HepG2 (cell line): ENCODE measurements around the gene MRPL58. TPM values are rescaled to one million over a fixed set of nuclear protein-coding genes. Genes with fewer than 3 reads are reported as not detected.
A peak's percentile ranks its signal among the peaks of the same experiment; 100 is the strongest.

Source experiments
- GABPA ChIP-seq, 2 experiments: IDR thresholded peaks; 2 replicates each; pipeline ENCODE4 v1.6.1; 2011 to 2016; ENCODE audit warnings: low read depth in 2 of 2, low read length in 1 of 2, missing biosample characterization in 1 of 2, missing genetic modification characterization in 1 of 2
- IRF2 ChIP-seq: IDR thresholded peaks from 2 replicates; pipeline ENCODE4 v1.6.1; 2018; ENCODE audit warnings: missing genetic modification reagents, missing compliant biosample characterization
- KMT2A ChIP-seq: sonication (generic); formaldehyde crosslinking; IDR thresholded peaks from 2 replicates; pipeline ENCODE4 v1.4.0; 2020; ENCODE audit warnings: missing genetic modification reagents
- PAF1 ChIP-seq: IDR thresholded peaks from 2 replicates; pipeline ENCODE4 v1.6.1; 2016; ENCODE audit warnings: missing genetic modification reagents, missing compliant biosample characterization
- PRPF4 ChIP-seq: fragments of 200-400 bp; formaldehyde crosslinking; IDR thresholded peaks from 2 replicates; pipeline ENCODE4 v1.6.1; 2016; ENCODE audit warnings: low read length, low read depth; ENCODE audit not compliant: poor library complexity, severe bottlenecking
- SMC3 ChIP-seq: IDR thresholded peaks from 2 replicates; pipeline ENCODE4 v1.6.1; 2011; ENCODE audit warnings: low read length, improper control_type of control experiment
- SP2 ChIP-seq: sonication (generic); formaldehyde crosslinking; IDR thresholded peaks from 2 replicates; pipeline ENCODE4 v1.5.1; 2020; ENCODE audit warnings: mild to moderate bottlenecking, missing genetic modification reagents
- TBX3 ChIP-seq: fragments of 450-650 bp; IDR thresholded peaks from 2 replicates; pipeline ENCODE4 v1.6.1; 2017; ENCODE audit warnings: antibody characterized with exemption, mild to moderate bottlenecking, inconsistent platforms, borderline replicate concordance
- ZNF253 ChIP-seq: sonication (generic); formaldehyde crosslinking; IDR thresholded peaks from 2 replicates; pipeline ENCODE4 v1.8.0; 2022; ENCODE audit warnings: mild to moderate bottlenecking, missing genetic modification reagents, borderline replicate concordance
- ZNF343 ChIP-seq: sonication (generic); formaldehyde crosslinking; IDR thresholded peaks from 2 replicates; pipeline ENCODE4 v1.4.0; 2020; ENCODE audit warnings: mild to moderate bottlenecking, missing genetic modification reagents
- ZNF460 ChIP-seq: sonication (generic); formaldehyde crosslinking; IDR thresholded peaks from 2 replicates; pipeline ENCODE4 v1.5.1; 2020; ENCODE audit warnings: missing genetic modification reagents, mild to moderate bottlenecking, borderline replicate concordance
- ZNF510 ChIP-seq: sonication (generic); formaldehyde crosslinking; IDR thresholded peaks from 2 replicates; pipeline ENCODE4 v1.4.0; 2020; ENCODE audit warnings: low read depth, mild to moderate bottlenecking, missing genetic modification reagents
- ZNF749 ChIP-seq: sonication (generic); formaldehyde crosslinking; IDR thresholded peaks from 2 replicates; pipeline ENCODE4 v1.8.0; 2022; ENCODE audit warnings: mild to moderate bottlenecking, missing genetic modification reagents, moderate library complexity, borderline replicate concordance
- polyA plus RNA-seq, 8 experiments: library from polyadenylated mRNA; depleted of rRNA in 3 of 8; stranded (reverse) in 7 of 8; unstranded in 1 of 8; fragments of >200 nt; fragmentation: Illumina TruSeq in 4 of 8; extraction: Trizol in 4 of 8; gene quantifications; 2 replicates each; pipeline versions ENCODE4 v1.2.1 to v1.2.3, GENCODE V29; 2011 to 2016; ENCODE audit warnings: low read depth in 4 of 8, missing spikeins in 1 of 8, mixed read lengths in 1 of 8; ENCODE audit not compliant: insufficient read depth in 1 of 8
- total RNA-seq, 5 experiments: library from RNA; depleted of rRNA; stranded (reverse); fragments of >200 nt; fragmentation: Illumina TruSeq; extraction: Trizol; gene quantifications; 2 replicates each; pipeline ENCODE4 v1.2.3, GENCODE V29; 2016; ENCODE audit warnings: low read depth in 1 of 5
- TF ChIP-seq, protein P1 (sequence below), 2 experiments: IDR thresholded peaks; 2 replicates each; pipeline ENCODE4 v1.6.1; 2011 to 2012; ENCODE audit warnings: low read length in 2 of 2, borderline replicate concordance in 1 of 2, low read depth in 1 of 2, mild to moderate bottlenecking in 1 of 2, moderate library complexity in 1 of 2
- TF ChIP-seq, protein P2 (sequence below): sonication (generic); formaldehyde crosslinking; IDR thresholded peaks from 2 replicates; pipeline ENCODE4 v1.4.0; 2020; ENCODE audit warnings: missing genetic modification reagents, borderline replicate concordance
- TF ChIP-seq, protein P3 (sequence below): sonication (generic); formaldehyde crosslinking; IDR thresholded peaks from 2 replicates; pipeline ENCODE4 v1.4.0; 2020; ENCODE audit warnings: missing genetic modification reagents
- TF ChIP-seq, protein P4 (sequence below): sonication (generic); formaldehyde crosslinking; IDR thresholded peaks from 2 replicates; pipeline ENCODE4 v1.5.0; 2020; ENCODE audit warnings: missing genetic modification reagents, mild to moderate bottlenecking, borderline replicate concordance
- TF ChIP-seq, protein P5 (sequence below): sonication (generic); formaldehyde crosslinking; IDR thresholded peaks from 2 replicates; pipeline ENCODE4 v1.4.0; 2020; ENCODE audit warnings: mild to moderate bottlenecking, missing genetic modification reagents

The MRPL58 gene
- total and polyA plus RNA-seq, 2 of the 13 experiments (the other 11 are each of a cell fraction or from before 2014, with no cell fraction given) = 44.9 to 68.9 TPM

DNA sequence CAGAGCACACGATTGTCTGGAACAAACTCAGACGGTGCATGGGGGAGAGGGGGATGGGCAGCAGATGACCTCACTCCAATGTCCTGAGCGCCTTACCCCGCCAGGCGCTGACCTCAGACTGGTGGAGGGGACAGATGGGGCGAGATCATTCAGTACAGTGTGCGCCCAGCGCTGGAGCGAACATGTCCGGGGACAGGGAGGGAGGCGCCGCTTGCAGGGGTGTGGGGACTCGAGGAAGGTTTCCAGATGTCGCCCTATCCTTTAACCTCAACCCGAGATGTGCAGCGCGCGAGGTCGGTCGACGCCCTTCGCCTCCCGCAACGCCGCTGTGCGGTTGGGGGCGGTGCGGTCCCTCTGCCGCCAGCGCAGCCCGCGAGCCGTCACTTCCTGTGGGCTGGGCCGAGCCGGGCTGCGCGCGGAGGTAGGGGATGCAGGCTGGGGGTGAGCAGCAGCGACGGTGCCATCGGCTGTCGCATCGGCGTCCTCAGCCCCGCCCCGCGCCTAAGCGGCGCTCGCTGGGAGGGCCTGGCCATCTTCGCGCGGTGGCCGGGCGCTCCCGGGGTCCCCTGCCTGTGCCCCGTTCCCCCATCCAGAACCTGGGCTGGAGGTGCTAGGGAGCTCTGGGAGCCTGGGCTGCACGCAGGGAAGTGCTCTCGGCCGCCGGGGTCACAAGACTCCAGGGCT lies 30.3 kb upstream of the MRPL58 start (continued):
- TF ChIP-seq, protein P1, sequence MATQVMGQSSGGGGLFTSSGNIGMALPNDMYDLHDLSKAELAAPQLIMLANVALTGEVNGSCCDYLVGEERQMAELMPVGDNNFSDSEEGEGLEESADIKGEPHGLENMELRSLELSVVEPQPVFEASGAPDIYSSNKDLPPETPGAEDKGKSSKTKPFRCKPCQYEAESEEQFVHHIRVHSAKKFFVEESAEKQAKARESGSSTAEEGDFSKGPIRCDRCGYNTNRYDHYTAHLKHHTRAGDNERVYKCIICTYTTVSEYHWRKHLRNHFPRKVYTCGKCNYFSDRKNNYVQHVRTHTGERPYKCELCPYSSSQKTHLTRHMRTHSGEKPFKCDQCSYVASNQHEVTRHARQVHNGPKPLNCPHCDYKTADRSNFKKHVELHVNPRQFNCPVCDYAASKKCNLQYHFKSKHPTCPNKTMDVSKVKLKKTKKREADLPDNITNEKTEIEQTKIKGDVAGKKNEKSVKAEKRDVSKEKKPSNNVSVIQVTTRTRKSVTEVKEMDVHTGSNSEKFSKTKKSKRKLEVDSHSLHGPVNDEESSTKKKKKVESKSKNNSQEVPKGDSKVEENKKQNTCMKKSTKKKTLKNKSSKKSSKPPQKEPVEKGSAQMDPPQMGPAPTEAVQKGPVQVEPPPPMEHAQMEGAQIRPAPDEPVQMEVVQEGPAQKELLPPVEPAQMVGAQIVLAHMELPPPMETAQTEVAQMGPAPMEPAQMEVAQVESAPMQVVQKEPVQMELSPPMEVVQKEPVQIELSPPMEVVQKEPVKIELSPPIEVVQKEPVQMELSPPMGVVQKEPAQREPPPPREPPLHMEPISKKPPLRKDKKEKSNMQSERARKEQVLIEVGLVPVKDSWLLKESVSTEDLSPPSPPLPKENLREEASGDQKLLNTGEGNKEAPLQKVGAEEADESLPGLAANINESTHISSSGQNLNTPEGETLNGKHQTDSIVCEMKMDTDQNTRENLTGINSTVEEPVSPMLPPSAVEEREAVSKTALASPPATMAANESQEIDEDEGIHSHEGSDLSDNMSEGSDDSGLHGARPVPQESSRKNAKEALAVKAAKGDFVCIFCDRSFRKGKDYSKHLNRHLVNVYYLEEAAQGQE (IDR thresholded peaks at IDR 0.05; ENCODE audit: borderline replicate concordance in 1 of 2, low read depth in 1 of 2, low read length in 2 of 2) = peak in 1 of 2 experiments; percentile 17; a peak in 1 of 4 replicates
- no peak for TF ChIP-seq PRPF4
- TF ChIP-seq TBX3 = no peak
- TF ChIP-seq, protein P2, sequence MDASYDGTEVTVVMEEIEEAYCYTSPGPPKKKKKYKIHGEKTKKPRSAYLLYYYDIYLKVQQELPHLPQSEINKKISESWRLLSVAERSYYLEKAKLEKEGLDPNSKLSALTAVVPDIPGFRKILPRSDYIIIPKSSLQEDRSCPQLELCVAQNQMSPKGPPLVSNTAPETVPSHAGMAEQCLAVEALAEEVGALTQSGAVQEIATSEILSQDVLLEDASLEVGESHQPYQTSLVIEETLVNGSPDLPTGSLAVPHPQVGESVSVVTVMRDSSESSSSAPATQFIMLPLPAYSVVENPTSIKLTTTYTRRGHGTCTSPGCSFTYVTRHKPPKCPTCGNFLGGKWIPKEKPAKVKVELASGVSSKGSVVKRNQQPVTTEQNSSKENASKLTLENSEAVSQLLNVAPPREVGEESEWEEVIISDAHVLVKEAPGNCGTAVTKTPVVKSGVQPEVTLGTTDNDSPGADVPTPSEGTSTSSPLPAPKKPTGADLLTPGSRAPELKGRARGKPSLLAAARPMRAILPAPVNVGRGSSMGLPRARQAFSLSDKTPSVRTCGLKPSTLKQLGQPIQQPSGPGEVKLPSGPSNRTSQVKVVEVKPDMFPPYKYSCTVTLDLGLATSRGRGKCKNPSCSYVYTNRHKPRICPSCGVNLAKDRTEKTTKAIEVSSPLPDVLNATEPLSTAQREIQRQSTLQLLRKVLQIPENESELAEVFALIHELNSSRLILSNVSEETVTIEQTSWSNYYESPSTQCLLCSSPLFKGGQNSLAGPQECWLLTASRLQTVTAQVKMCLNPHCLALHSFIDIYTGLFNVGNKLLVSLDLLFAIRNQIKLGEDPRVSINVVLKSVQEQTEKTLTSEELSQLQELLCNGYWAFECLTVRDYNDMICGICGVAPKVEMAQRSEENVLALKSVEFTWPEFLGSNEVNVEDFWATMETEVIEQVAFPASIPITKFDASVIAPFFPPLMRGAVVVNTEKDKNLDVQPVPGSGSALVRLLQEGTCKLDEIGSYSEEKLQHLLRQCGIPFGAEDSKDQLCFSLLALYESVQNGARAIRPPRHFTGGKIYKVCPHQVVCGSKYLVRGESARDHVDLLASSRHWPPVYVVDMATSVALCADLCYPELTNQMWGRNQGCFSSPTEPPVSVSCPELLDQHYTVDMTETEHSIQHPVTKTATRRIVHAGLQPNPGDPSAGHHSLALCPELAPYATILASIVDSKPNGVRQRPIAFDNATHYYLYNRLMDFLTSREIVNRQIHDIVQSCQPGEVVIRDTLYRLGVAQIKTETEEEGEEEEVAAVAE (CRISPR knock-in tag) = peak; percentile 81
- TF ChIP-seq, protein P3, sequence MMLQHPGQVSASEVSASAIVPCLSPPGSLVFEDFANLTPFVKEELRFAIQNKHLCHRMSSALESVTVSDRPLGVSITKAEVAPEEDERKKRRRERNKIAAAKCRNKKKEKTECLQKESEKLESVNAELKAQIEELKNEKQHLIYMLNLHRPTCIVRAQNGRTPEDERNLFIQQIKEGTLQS (CRISPR knock-in tag) = peak; percentile 81; the same call in 1 of the 2 replicates
- peak; percentile 86; the same call in 1 of the 2 replicates for TF ChIP-seq KMT2A (CRISPR knock-in tag)
- TF ChIP-seq ZNF253 = peak; percentile 79; the same call in 1 of the 2 replicates
- TF ChIP-seq GABPA (IDR thresholded peaks at IDR 0.05; ENCODE audit: low read depth, low read length) = peak; percentile 74
- peak; percentile 81 for TF ChIP-seq GABPA (CRISPR knock-in tag; IDR thresholded peaks at IDR 0.05; ENCODE audit: low read depth)
- peak; percentile 73 for TF ChIP-seq SP2 (CRISPR knock-in tag)
- TF ChIP-seq IRF2 (CRISPR knock-in tag) = peak; percentile 56
- TF ChIP-seq PAF1 (CRISPR knock-in tag) = no peak
- no peak for TF ChIP-seq ZNF343
- TF ChIP-seq, protein P4, sequence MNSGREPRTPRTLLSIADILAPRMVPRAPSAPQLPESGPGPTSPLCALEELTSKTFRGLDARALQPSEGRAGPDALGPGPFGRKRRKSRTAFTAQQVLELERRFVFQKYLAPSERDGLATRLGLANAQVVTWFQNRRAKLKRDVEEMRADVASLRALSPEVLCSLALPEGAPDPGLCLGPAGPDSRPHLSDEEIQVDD = no peak
- no peak for TF ChIP-seq SMC3
- TF ChIP-seq, protein P5, sequence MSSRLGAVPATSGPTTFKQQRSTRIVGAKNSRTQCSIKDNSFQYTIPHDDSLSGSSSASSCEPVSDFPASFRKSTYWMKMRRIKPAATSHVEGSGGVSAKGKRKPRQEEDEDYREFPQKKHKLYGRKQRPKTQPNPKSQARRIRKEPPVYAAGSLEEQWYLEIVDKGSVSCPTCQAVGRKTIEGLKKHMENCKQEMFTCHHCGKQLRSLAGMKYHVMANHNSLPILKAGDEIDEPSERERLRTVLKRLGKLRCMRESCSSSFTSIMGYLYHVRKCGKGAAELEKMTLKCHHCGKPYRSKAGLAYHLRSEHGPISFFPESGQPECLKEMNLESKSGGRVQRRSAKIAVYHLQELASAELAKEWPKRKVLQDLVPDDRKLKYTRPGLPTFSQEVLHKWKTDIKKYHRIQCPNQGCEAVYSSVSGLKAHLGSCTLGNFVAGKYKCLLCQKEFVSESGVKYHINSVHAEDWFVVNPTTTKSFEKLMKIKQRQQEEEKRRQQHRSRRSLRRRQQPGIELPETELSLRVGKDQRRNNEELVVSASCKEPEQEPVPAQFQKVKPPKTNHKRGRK = no peak
- peak; percentile 95; the same call in 1 of the 2 replicates for TF ChIP-seq ZNF510 (CRISPR knock-in tag)
- TF ChIP-seq ZNF749 (CRISPR knock-in tag) = peak; percentile 86
- no peak for TF ChIP-seq ZNF460 (CRISPR knock-in tag)
